ENCODE measurements around the gene SEC11A. TPM values are rescaled to one million over a fixed set of nuclear protein-coding genes. Genes with fewer than 3 reads are reported as not detected.

Gene SEC11A
- total RNA-seq, 1 experiment from 2014 or later: 104 TPM

DNA sequence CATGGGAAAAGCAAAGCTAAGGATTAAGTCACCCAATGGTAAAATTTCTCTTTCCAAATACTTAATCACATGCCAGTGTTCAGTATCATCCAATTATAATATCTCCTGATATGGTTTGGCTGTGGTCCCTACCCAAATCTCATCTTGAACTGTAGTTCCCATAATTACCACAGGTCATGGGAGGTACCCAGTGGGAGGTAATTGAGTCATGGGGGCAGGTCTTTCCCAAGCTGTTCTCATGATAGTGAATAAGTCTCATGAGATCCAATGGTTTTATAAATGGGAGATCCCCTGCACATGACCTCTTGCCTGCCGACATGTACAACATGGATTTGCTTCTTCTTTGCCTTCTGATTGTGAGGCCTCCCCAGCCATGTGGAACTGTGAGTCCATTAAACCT, 31.8 kb downstream of the SEC11A start:
- Histone ChIP-seq H3K9me3 (ENCODE audit: low read depth, low read length, poor library complexity, severe bottlenecking) (no peaks in the 10 kb centered on the region), H3K27ac (ENCODE audit: low read depth, low read length, poor library complexity, severe bottlenecking) (no peak overlapping the region), H3K36me3 (ENCODE audit: insufficient read depth, low read length, poor library complexity, severe bottlenecking) (no peaks in the 10 kb centered on the region), H3K4me3 (ENCODE audit: low read depth, low read length, poor library complexity, severe bottlenecking) (no peak overlapping the region), H3K27me3 (replicated peaks; ENCODE audit: insufficient read depth, low read depth, low read length, poor library complexity) (no peaks in the 10 kb centered on the region), H3K4me1 (ENCODE audit: insufficient read depth, low read length, poor library complexity, severe bottlenecking) (no peaks in the 10 kb centered on the region)
- peak; percentile 17 for DNase-seq (ENCODE audit: low spot score)
- CTCF ChIA-PET: no interaction called here
- intact Hi-C loops (cut with micrococcal nuclease; ENCODE audit: unreplicated experiment): no loop called here
- POLR2A ChIA-PET (ENCODE audit: low non-redundant PET): no interaction called here
- BruUV-seq (replicated peaks): no TSS peak
- no peak for TF ChIP-seq EZH2 (IDR thresholded peaks at IDR 0.05; ENCODE audit: borderline replicate concordance, low read depth, low read length, poor library complexity, severe bottlenecking)
- TF ChIP-seq, protein P1, sequence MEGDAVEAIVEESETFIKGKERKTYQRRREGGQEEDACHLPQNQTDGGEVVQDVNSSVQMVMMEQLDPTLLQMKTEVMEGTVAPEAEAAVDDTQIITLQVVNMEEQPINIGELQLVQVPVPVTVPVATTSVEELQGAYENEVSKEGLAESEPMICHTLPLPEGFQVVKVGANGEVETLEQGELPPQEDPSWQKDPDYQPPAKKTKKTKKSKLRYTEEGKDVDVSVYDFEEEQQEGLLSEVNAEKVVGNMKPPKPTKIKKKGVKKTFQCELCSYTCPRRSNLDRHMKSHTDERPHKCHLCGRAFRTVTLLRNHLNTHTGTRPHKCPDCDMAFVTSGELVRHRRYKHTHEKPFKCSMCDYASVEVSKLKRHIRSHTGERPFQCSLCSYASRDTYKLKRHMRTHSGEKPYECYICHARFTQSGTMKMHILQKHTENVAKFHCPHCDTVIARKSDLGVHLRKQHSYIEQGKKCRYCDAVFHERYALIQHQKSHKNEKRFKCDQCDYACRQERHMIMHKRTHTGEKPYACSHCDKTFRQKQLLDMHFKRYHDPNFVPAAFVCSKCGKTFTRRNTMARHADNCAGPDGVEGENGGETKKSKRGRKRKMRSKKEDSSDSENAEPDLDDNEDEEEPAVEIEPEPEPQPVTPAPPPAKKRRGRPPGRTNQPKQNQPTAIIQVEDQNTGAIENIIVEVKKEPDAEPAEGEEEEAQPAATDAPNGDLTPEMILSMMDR (conservative IDR thresholded peaks at IDR 0.05; ENCODE audit: low read depth, low read length): no peak

DNA sequence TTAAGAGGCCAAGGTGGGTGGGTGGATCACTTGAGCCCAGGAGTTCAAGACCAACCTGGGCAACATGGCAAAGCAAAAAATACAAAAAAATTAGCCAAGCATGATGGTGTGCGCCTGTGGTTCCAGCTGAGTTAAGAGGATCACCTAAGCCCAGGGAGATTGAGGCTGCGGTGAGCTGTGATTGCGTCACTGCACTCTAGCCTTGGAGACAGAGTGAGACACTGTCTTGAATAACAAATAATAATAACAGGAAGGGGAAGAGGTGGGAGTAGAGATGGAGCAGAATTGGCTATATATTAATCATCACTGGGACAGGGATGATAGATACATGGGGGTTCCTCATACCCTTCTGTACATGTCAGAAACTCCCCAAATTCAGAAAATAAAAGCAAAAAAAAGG, 34.1 kb downstream of the SEC11A start:
- no TSS peak for BruUV-seq (replicated peaks)
- Histone ChIP-seq H3K36me3 (ENCODE audit: insufficient read depth, low read length, poor library complexity, severe bottlenecking) (no peaks in the 10 kb centered on the region), H3K27me3 (replicated peaks; ENCODE audit: insufficient read depth, low read depth, low read length, poor library complexity) (no peaks in the 10 kb centered on the region), H3K27ac (ENCODE audit: low read depth, low read length, poor library complexity, severe bottlenecking) (no peak overlapping the region), H3K4me1 (ENCODE audit: insufficient read depth, low read length, poor library complexity, severe bottlenecking) (no peaks in the 10 kb centered on the region), H3K4me3 (ENCODE audit: low read depth, low read length, poor library complexity, severe bottlenecking) (no peak overlapping the region), H3K9me3 (ENCODE audit: low read depth, low read length, poor library complexity, severe bottlenecking) (no peaks in the 10 kb centered on the region)
- CTCF ChIA-PET: no interaction called here
- POLR2A ChIA-PET (ENCODE audit: low non-redundant PET): no interaction called here
- intact Hi-C loops (cut with micrococcal nuclease; ENCODE audit: unreplicated experiment): no loop called here
- no peak for DNase-seq (ENCODE audit: low spot score)
- TF ChIP-seq, protein P1 (conservative IDR thresholded peaks at IDR 0.05; ENCODE audit: low read depth, low read length): no peak
- TF ChIP-seq EZH2 (IDR thresholded peaks at IDR 0.05; ENCODE audit: borderline replicate concordance, low read depth, low read length, poor library complexity, severe bottlenecking): no peak

DNA sequence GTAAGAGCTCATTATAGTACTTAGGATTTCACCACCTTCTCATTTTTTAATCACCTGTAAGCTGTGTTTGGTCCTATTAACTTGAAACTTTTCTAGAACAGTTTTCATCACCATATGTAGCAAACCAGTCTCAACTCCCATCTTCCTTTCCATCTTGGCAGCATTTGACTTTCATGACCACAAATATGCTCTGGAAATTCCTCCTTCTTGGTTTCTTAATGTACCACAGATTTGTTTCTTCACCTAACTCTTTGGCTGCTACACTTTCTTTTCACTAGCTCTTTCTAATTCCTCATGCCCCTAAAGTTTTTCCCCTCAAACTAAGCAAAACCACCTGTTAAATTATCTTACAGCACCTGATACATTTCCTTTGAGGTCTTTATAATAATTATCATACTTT, 44.7 kb downstream of the SEC11A start:
- Histone ChIP-seq H3K36me3 (ENCODE audit: insufficient read depth, low read length, poor library complexity, severe bottlenecking) (no peaks in the 10 kb centered on the region), H3K4me3 (ENCODE audit: low read depth, low read length, poor library complexity, severe bottlenecking) (no peak overlapping the region), H3K9me3 (ENCODE audit: low read depth, low read length, poor library complexity, severe bottlenecking) (no peaks in the 10 kb centered on the region), H3K27me3 (replicated peaks; ENCODE audit: insufficient read depth, low read depth, low read length, poor library complexity) (no peaks in the 10 kb centered on the region), H3K4me1 (ENCODE audit: insufficient read depth, low read length, poor library complexity, severe bottlenecking) (no peaks in the 10 kb centered on the region), H3K27ac (ENCODE audit: low read depth, low read length, poor library complexity, severe bottlenecking) (no peak overlapping the region)
- intact Hi-C loops (cut with micrococcal nuclease; ENCODE audit: unreplicated experiment): no loop called here
- no TSS peak for BruUV-seq (replicated peaks)
- POLR2A ChIA-PET (ENCODE audit: low non-redundant PET): no interaction called here
- TF ChIP-seq EZH2 (IDR thresholded peaks at IDR 0.05; ENCODE audit: borderline replicate concordance, low read depth, low read length, poor library complexity, severe bottlenecking): no peak
- TF ChIP-seq, protein P1 (conservative IDR thresholded peaks at IDR 0.05; ENCODE audit: low read depth, low read length): no peak
- no peak for DNase-seq (ENCODE audit: low spot score)
- CTCF ChIA-PET: no interaction called here

Data from A673 (cell line).